K562 (cell line): Measurements from ENCODE around the gene MYO1A. TPM values are rescaled to one million over a fixed set of nuclear protein-coding genes. Genes with fewer than 3 reads are reported as not detected.

Source experiments
- ATF1 ChIP-seq, 2 experiments: fragments of 450-650 bp in 1 of 2; IDR thresholded peaks; 2 replicates each; pipeline ENCODE4 v1.6.1; 2016; ENCODE audit warnings: missing compliant biosample characterization in 1 of 2, missing genetic modification characterization in 1 of 2
- BCL6 ChIP-seq: fragments of 250-450 bp; sonication (Bioruptor Pico); IDR thresholded peaks from 2 replicates; pipeline ENCODE4 v1.4.0; 2020
- GABPA ChIP-seq: fragments of 200-800 bp; sonication (Bioruptor generic); conservative IDR thresholded peaks from 2 replicates; pipeline ENCODE4 v1.6.1; 2016; ENCODE audit warnings: low read depth, missing genetic modification characterization, missing compliant biosample characterization
- HDGF ChIP-seq: fragments of 450-650 bp; IDR thresholded peaks from 2 replicates; pipeline ENCODE4 v1.6.1; 2016
- HMG20B ChIP-seq: fragments of 250-450 bp; sonication (Bioruptor Pico); IDR thresholded peaks from 2 replicates; pipeline ENCODE4 v1.5.0; 2021; ENCODE audit warnings: mild to moderate bottlenecking
- MTA1 ChIP-seq: fragments of 450-650 bp; IDR thresholded peaks from 2 replicates; pipeline ENCODE4 v1.6.1; 2017; ENCODE audit warnings: borderline replicate concordance
- MTA2 ChIP-seq: fragments of 450-650 bp; IDR thresholded peaks from 2 replicates; pipeline ENCODE4 v1.6.1; 2016; ENCODE audit warnings: low read depth
- SIN3A ChIP-seq, 2 experiments: fragments of 150-350 bp in 1 of 2; IDR thresholded peaks; 2 replicates each; pipeline ENCODE4 v1.6.1; 2011 to 2016; ENCODE audit warnings: borderline replicate concordance in 2 of 2, low read depth in 2 of 2, low read length in 2 of 2, mild to moderate bottlenecking in 2 of 2, moderate library complexity in 2 of 2; ENCODE audit not compliant: control insufficient read depth in 1 of 2
- SIRT6 ChIP-seq: IDR thresholded peaks from one replicate; pipeline ENCODE4 v1.6.1; 2012; ENCODE audit warnings: low read depth, mild to moderate bottlenecking, control low read depth, inconsistent platforms, low read length, moderate library complexity
- ZC3H4 ChIP-seq: sonication (generic); formaldehyde crosslinking; IDR thresholded peaks from 2 replicates; pipeline ENCODE4 v1.9.0; 2021; ENCODE audit warnings: missing genetic modification reagents, borderline replicate concordance
- ZNF561 ChIP-seq: fragments of 450-650 bp; formaldehyde crosslinking; conservative IDR thresholded peaks from 2 replicates; pipeline ENCODE4 v1.4.0; 2020; ENCODE audit warnings: mild to moderate bottlenecking, moderate library complexity
- ZNF699 ChIP-seq: fragments of 250-450 bp; sonication (Bioruptor Pico); IDR thresholded peaks from 2 replicates; pipeline ENCODE4 v1.8.0; 2021; ENCODE audit warnings: mild to moderate bottlenecking, moderate library complexity; ENCODE audit not compliant: insufficient replicate concordance
- ZNF707 ChIP-seq: fragments of 250-450 bp; sonication (Bioruptor Pico); conservative IDR thresholded peaks from 2 replicates; pipeline ENCODE4 v1.8.0; 2022; ENCODE audit warnings: inconsistent platforms, mild to moderate bottlenecking, moderate library complexity
- polyA plus RNA-seq, 8 experiments: library from polyadenylated mRNA; depleted of rRNA in 4 of 8; stranded (reverse) in 5 of 8; unstranded in 3 of 8; fragments of >200 nt; fragmentation: Nextera tagmentation in 2 of 8; fragmentation: Illumina TruSeq in 1 of 8; extraction: Ambion mirVana in 2 of 8; extraction: Trizol in 1 of 8; gene quantifications; 2 replicates each; pipeline versions ENCODE4 v1.2.1 to v1.2.3, GENCODE V29; 2011 to 2014; ENCODE audit warnings: inconsistent platforms in 1 of 8, missing spikeins in 1 of 8
- total RNA-seq, 7 experiments: library from RNA; depleted of rRNA in 6 of 7; stranded (reverse); fragments of >200 nt in 6 of 7; fragmentation: Illumina TruSeq in 2 of 7; extraction: Trizol in 2 of 7; gene quantifications; 2 replicates each; pipeline versions ENCODE4 v1.2.1 to v1.2.3, GENCODE V29; 2011 to 2021; ENCODE audit warnings: low replicate concordance in 1 of 7
- TF ChIP-seq, protein P1 (sequence below): sonication (generic); formaldehyde crosslinking; IDR thresholded peaks from 2 replicates; pipeline ENCODE4 v1.8.0; 2023; ENCODE audit warnings: missing genetic modification reagents, mild to moderate bottlenecking, borderline replicate concordance
- TF ChIP-seq, protein P2 (sequence below): fragments of 250-450 bp; sonication (Bioruptor Pico); IDR thresholded peaks from 2 replicates; pipeline ENCODE4 v1.5.0; 2021; ENCODE audit warnings: mild to moderate bottlenecking, borderline replicate concordance

Gene MYO1A
- total and polyA plus RNA-seq, 9 of the 15 experiments (the other 6 are each of a cell fraction or from before 2014, with no cell fraction given) = 0.03 to 0.29 (median 0.14) TPM; not detected in 2

GRCh38 chr12:57086493-57087009 lies 36.6 kb upstream of the MYO1A start (continued):
- no peak for TF ChIP-seq MTA1
- TF ChIP-seq BCL6 = no peak
- TF ChIP-seq ZC3H4 (CRISPR knock-in tag) = no peak
- no peak for TF ChIP-seq HDGF
- TF ChIP-seq HMG20B = no peak
- TF ChIP-seq ATF1 (CRISPR knock-in tag; IDR thresholded peaks at IDR 0.05) = no peak
- TF ChIP-seq ATF1 (tag; IDR thresholded peaks at IDR 0.05) = no peak
- TF ChIP-seq ZNF707 (CRISPR knock-in tag) = no peak
- TF ChIP-seq SIRT6 = no peak
- no peak for TF ChIP-seq ZNF699 (CRISPR knock-in tag)
- TF ChIP-seq, protein P1, sequence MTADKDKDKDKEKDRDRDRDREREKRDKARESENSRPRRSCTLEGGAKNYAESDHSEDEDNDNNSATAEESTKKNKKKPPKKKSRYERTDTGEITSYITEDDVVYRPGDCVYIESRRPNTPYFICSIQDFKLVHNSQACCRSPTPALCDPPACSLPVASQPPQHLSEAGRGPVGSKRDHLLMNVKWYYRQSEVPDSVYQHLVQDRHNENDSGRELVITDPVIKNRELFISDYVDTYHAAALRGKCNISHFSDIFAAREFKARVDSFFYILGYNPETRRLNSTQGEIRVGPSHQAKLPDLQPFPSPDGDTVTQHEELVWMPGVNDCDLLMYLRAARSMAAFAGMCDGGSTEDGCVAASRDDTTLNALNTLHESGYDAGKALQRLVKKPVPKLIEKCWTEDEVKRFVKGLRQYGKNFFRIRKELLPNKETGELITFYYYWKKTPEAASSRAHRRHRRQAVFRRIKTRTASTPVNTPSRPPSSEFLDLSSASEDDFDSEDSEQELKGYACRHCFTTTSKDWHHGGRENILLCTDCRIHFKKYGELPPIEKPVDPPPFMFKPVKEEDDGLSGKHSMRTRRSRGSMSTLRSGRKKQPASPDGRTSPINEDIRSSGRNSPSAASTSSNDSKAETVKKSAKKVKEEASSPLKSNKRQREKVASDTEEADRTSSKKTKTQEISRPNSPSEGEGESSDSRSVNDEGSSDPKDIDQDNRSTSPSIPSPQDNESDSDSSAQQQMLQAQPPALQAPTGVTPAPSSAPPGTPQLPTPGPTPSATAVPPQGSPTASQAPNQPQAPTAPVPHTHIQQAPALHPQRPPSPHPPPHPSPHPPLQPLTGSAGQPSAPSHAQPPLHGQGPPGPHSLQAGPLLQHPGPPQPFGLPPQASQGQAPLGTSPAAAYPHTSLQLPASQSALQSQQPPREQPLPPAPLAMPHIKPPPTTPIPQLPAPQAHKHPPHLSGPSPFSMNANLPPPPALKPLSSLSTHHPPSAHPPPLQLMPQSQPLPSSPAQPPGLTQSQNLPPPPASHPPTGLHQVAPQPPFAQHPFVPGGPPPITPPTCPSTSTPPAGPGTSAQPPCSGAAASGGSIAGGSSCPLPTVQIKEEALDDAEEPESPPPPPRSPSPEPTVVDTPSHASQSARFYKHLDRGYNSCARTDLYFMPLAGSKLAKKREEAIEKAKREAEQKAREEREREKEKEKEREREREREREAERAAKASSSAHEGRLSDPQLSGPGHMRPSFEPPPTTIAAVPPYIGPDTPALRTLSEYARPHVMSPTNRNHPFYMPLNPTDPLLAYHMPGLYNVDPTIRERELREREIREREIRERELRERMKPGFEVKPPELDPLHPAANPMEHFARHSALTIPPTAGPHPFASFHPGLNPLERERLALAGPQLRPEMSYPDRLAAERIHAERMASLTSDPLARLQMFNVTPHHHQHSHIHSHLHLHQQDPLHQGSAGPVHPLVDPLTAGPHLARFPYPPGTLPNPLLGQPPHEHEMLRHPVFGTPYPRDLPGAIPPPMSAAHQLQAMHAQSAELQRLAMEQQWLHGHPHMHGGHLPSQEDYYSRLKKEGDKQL (CRISPR knock-in tag) = no peak
- no peak for TF ChIP-seq MTA2
- no peak for TF ChIP-seq SIN3A (IDR thresholded peaks at IDR 0.05; ENCODE audit: borderline replicate concordance in 2 of 2, control insufficient read depth in 1 of 2, low read depth in 2 of 2, low read length in 2 of 2)
- TF ChIP-seq, protein P2, sequence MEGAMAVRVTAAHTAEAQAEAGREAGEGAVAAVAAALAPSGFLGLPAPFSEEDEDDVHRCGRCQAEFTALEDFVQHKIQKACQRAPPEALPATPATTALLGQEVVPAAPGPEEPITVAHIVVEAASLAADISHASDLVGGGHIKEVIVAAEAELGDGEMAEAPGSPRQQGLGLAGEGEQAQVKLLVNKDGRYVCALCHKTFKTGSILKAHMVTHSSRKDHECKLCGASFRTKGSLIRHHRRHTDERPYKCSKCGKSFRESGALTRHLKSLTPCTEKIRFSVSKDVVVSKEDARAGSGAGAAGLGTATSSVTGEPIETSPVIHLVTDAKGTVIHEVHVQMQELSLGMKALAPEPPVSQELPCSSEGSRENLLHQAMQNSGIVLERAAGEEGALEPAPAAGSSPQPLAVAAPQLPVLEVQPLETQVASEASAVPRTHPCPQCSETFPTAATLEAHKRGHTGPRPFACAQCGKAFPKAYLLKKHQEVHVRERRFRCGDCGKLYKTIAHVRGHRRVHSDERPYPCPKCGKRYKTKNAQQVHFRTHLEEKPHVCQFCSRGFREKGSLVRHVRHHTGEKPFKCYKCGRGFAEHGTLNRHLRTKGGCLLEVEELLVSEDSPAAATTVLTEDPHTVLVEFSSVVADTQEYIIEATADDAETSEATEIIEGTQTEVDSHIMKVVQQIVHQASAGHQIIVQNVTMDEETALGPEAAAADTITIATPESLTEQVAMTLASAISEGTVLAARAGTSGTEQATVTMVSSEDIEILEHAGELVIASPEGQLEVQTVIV = no peak
- no peak for TF ChIP-seq ZNF561 (CRISPR knock-in tag)
- no peak for TF ChIP-seq GABPA (tag)
